Fibroblast of skin of left biceps (primary cell): ENCODE data around the gene PGF.
A peak's percentile ranks its signal among the peaks of the same experiment; 100 is the strongest.

Experiments used
- DNase-seq, 2 experiments: peaks; one replicate each; pipeline ENCODE4 v3.0.0-alpha.2; 2013; ENCODE audit warnings: low read depth in 2 of 2

The PGF gene

GRCh38 chr14:74919421-74920165 lies 35.8 kb downstream of the PGF start:
- no peak for DNase-seq

- no peak for DNase-seq
Measured at GRCh38 chr14:74918380-74918779, 37.0 kb downstream of the PGF start.

GRCh38 chr14:74917646-74918081 lies 37.7 kb downstream of the PGF start:
- no peak for DNase-seq

- no peak for DNase-seq
Measured at GRCh38 chr14:74917178-74917543, 38.2 kb downstream of the PGF start.

- DNase-seq: no peak
Measured at GRCh38 chr14:74915826-74916225, 39.6 kb downstream of the PGF start.

GRCh38 chr14:74915426-74915825 lies 40.0 kb downstream of the PGF start:
- no peak for DNase-seq

GRCh38 chr14:74913986-74914573 lies 41.3 kb downstream of the PGF start:
- peak; percentile 25 to 34 for DNase-seq

GRCh38 chr14:74913393-74913910 lies 41.9 kb downstream of the PGF start:
- DNase-seq: no peak

GRCh38 chr14:74912801-74913200 lies 42.6 kb downstream of the PGF start:
- DNase-seq: no peak

- DNase-seq: no peak
Measured at GRCh38 chr14:74912111-74912510, 43.3 kb downstream of the PGF start.

- no peak for DNase-seq
Measured at GRCh38 chr14:74911704-74912103, 43.7 kb downstream of the PGF start.

GRCh38 chr14:74911221-74911620 lies 44.2 kb downstream of the PGF start:
- DNase-seq: no peak

GRCh38 chr14:74910556-74910955 lies 44.8 kb downstream of the PGF start:
- DNase-seq: no peak

- no peak for DNase-seq
Measured at GRCh38 chr14:74909911-74910310, 45.5 kb downstream of the PGF start.

- DNase-seq: no peak
Measured at GRCh38 chr14:74909501-74909900, 45.9 kb downstream of the PGF start.

GRCh38 chr14:74908861-74909341 lies 46.5 kb downstream of the PGF start:
- no peak for DNase-seq

GRCh38 chr14:74907744-74908143 lies 47.7 kb downstream of the PGF start:
- DNase-seq: no peak

GRCh38 chr14:74906925-74907521 lies 48.4 kb downstream of the PGF start:
- no peak for DNase-seq

- peak in 1 of 2 experiments; percentile 12 for DNase-seq
Measured at GRCh38 chr14:74905595-74906142, 49.7 kb downstream of the PGF start.

GRCh38 chr14:74904635-74905503 lies 50.5 kb downstream of the PGF start:
- no peak for DNase-seq

- DNase-seq: no peak
Measured at GRCh38 chr14:74902941-74903705, 52.3 kb downstream of the PGF start.
